Stimulated activated CD4-positive, alpha-beta T cell treated with anti-CD3 and anti-CD28 coated beads, Interleukin-4, amount 100 ng/mL, for 4 hours (primary cell): Measurements from ENCODE around the gene TRPM7.
"Not testable (repeated sequence)": the region's sequence is repeated elsewhere in the genome, so short reads cannot be mapped to it uniquely, and the experiment has no call there.

Experiments used
- DNase-seq, 2 experiments: peaks; one replicate each; pipeline ENCODE4 v3.0.0-alpha.2; 2020

The TRPM7 gene

GRCh38 chr15:50653156-50653743 is 33.3 kb downstream of the TRPM7 start:
- no peak for DNase-seq

- no peak for DNase-seq
Observed at GRCh38 chr15:50652671-50653070, 33.9 kb downstream of the TRPM7 start.

- no peak for DNase-seq
Observed at GRCh38 chr15:50641318-50641717, 45.3 kb downstream of the TRPM7 start.

GRCh38 chr15:50636146-50636545 is 50.5 kb downstream of the TRPM7 start:
- DNase-seq, result no peak

GRCh38 chr15:50633653-50634052 is 52.9 kb downstream of the TRPM7 start:
- no peak for DNase-seq

GRCh38 chr15:50628421-50628820 is 58.2 kb downstream of the TRPM7 start:
- no peak for DNase-seq

GRCh38 chr15:50627351-50628055 is 59.1 kb downstream of the TRPM7 start:
- no peak for DNase-seq

GRCh38 chr15:50624616-50625168 is 61.9 kb downstream of the TRPM7 start:
- no peak for DNase-seq

GRCh38 chr15:50622361-50622943 is 64.1 kb downstream of the TRPM7 start:
- not testable (repeated sequence) for DNase-seq

- not testable (repeated sequence) for DNase-seq
Observed at GRCh38 chr15:50616960-50617359, 69.6 kb downstream of the TRPM7 start.

- not testable (repeated sequence) for DNase-seq
Observed at GRCh38 chr15:50616554-50616953, 70.0 kb downstream of the TRPM7 start.

GRCh38 chr15:50613600-50613999 is 73.0 kb downstream of the TRPM7 start:
- DNase-seq, result no peak

GRCh38 chr15:50607129-50607528 is 79.5 kb downstream of the TRPM7 start:
- DNase-seq, result no peak

- no peak for DNase-seq
Observed at GRCh38 chr15:50605462-50605861, 81.1 kb downstream of the TRPM7 start.

- DNase-seq, result not testable (repeated sequence)
Observed at GRCh38 chr15:50602028-50602427, 84.6 kb downstream of the TRPM7 start.

GRCh38 chr15:50594311-50594710 is 92.3 kb downstream of the TRPM7 start:
- no peak for DNase-seq

GRCh38 chr15:50593761-50594160 is 92.8 kb downstream of the TRPM7 start:
- no peak for DNase-seq

GRCh38 chr15:50590288-50590687 is 96.3 kb downstream of the TRPM7 start:
- DNase-seq, result no peak

GRCh38 chr15:50577492-50577891 is 109.1 kb downstream of the TRPM7 start:
- no peak for DNase-seq

GRCh38 chr15:50576166-50576565 is 110.4 kb downstream of the TRPM7 start:
- no peak for DNase-seq

- DNase-seq, result not testable (repeated sequence)
Observed at GRCh38 chr15:50573842-50574241, 112.8 kb downstream of the TRPM7 start.

- DNase-seq, result no peak
Observed at GRCh38 chr15:50563756-50564155, 122.8 kb downstream of the TRPM7 start.

- DNase-seq, result no peak
Observed at GRCh38 chr15:50562735-50563640, 123.6 kb downstream of the TRPM7 start.
